ENCODE measurements around the gene ADRM1.

Gene ADRM1

DNA sequence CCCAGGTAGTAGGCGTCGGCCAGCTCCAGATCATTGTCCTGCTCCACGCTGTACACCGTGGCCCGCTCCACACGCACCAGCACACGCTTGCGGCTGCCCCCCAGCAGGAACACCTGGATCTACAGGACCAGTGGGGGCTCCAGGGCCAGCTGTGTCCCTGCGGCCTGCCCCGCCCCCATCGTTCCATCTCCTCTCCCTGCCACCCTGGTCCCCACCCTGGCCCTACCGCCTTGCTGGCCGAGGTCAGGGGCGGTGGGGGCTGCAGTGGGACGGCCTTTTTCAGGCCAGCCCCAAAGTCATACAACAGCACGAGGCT lies 9.8 kb downstream of the ADRM1 start:
- no peak for DNase-seq

DNA sequence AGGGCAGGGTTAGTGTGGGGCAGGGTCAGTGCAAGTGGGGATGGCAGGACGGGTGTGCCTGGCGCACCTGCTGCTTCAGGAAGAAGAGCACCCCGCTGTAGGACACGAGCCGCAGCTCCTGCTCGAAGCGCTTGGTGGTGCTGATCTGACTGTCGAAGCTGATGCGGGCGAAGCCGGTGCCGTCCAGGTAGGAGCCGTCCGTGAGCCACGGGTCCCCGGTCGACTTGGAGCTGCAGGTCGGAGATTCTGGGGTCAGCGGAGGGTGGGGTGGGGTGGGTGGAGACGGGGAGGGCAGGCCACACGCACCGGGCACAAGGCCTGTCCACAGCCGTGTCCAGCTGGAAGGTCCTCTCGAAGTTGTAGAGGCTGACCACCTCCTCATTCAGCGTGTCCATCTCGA lies 10.2 kb downstream of the ADRM1 start:
- no peak for DNase-seq

DNA sequence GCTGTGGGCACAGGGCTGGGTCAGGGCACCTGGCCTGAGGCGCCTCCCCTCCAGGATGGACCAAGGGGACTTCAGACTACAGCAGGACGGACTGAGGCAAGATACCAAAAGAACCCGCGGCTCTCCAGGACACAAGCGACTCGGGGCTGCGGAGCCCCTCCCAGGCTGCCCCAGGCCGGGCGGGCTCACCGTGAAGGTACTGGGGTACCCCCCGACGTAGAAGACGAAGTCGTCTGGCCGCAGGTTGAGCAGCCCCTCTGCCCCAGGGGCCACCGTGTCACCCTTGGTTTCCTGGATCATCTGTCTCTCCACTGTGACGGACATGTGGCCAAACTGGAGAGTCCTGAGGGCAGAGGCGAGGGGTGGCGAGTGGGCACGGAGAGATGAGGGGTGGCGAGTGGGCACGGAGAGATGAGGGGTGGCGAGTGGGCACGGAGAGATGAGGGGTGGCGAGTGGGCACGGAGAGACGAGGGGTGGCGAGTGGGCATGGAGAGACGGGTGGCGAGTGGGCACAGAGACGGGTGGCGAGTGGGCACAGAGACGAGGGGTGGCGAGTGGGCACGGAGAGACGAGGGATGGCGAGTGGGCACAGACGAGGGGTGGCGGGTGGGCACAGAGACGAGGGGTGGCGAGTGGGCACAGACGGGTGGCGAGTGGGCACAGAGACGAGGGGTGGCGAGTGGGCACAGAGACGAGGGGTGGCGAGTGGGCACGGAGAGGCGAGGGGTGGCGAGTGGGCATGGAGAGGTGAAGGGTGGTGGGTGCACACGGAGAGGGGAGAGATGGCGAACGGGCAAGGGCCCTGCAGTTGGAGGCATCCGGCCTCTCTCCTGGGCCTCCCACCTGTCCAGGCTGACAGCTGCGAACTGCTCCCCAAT lies 10.9 kb downstream of the ADRM1 start:
- DNase-seq: no peak

DNA sequence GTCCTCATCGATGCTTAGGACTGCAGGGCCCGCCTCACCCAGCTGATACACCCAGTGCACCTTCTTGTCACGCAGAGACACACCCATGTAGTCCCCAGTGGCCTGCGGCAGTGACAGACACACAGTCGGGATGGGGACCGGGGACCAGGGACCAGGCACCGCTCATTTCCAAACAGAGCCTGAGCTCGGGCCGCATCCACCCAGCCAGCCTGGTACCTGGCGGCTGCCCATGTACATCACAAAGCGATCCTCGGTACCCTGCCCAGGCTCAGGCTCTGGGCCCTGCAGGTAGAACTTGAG lies 11.5 kb downstream of the ADRM1 start:
- no peak for DNase-seq

DNA sequence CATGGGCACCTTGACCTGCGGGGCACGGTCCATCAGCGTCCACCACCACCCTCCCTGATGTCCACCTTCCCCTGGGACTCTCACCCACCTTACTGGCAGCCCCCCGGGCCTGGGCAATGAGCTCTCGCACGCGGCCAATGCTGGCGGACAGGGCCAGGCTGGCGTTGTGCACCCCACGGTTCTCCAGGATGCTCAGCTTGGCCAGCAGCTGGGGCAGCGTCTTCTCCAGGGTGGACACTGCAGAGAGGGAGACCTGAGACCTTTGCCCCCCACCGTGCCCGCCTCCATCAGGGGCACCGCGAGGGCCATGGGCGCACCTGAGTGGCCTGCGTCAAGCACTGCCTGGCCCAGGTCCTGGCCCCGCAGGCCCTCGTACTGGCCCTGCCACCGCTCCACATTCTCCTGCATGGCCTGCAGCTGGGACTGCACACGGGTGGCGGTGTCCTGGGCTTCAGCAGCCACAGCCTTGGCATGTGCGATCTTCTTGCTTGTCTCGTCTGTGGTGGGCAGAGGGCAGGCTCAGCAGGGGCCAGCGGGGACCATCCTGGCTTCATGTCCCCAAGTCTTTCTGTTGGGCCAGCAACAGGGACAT lies 12.0 kb downstream of the ADRM1 start:
- DNase-seq: no peak

DNA sequence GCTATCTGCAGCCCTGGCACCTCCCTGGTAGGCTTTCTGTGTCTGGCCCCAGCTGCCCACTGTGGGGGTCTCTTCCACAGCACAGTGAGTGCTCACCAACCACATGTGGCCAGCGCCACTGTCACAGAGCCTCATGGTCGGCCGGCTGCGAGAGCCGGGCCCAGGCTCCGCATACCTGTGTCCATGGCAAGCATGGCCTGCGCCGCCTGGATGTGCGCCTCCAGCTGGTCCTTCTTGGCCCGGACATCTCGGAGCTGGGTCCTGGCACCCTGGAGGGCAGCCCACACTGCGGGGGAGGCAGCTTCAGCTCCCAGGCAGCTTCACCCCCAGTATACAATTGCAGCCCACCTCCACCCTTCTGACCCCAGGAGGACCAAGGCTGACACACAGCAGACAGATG lies 13.0 kb downstream of the ADRM1 start:
- DNase-seq: no peak

DNA sequence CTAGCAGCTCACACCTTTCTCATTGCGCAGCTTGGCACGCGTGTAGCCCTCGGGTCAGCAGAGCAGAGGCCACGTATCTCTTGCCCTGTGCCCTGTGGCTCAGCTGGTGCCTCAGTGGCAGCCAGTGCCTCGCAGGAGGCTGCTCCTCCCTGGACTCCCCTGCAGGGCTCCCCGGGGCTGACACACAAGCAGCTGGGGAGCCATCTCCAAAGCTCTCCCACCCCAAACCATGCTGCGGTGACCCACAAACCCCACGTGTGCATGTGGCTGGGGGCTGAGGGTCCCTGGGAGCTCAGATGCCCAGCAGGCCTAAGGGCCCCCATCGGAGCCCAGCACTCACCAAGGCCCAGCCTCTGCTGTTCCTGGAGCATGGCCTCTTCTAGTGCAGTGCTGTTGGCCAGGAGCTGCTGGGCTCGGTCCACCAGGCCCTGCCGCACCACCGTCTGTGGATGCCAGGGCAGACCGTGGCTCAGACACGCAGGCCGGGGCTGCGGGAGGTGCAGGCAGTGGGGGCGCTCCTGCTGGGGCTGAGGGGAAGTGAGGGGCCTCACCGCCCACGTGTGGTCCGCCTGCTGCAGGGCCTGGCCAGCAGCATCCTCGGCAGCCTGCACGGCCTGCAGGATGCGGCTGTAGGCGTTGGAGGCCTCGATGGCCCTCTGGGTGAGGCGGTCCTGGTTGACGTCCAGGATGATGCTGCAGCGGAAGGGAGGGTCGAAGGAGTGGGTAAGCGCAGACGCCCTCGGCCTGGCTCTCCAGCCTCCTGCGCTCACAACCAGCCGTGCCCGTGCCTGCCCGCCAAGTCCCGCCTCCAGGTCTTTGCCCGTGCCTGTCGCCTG lies 13.8 kb downstream of the ADRM1 start:
- no peak for DNase-seq

DNA sequence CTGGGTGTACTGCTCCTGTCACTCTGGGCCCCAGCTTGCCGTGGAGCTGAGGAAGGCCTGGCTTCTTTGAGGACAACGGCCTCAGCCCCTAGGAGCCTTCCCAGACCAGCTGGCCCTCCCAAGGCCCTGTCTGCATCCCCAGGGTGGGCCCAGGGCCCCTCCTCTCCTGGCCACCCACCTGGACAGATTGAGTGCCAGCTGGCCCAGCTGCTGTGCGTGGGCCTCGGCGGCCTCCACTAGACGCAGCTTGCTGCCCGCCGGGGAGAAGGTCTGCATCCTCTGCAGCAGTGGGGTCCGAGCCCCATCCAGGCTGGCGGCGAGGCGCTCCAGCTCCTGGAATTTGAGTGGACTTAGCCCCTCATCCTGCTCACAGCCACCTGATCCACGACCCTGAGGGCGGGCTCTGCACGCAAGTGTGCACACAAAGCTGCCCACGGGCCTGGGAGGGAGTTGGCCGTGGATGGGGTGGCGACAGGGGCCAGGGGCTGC lies 14.4 kb downstream of the ADRM1 start:
- no peak for DNase-seq

DNA sequence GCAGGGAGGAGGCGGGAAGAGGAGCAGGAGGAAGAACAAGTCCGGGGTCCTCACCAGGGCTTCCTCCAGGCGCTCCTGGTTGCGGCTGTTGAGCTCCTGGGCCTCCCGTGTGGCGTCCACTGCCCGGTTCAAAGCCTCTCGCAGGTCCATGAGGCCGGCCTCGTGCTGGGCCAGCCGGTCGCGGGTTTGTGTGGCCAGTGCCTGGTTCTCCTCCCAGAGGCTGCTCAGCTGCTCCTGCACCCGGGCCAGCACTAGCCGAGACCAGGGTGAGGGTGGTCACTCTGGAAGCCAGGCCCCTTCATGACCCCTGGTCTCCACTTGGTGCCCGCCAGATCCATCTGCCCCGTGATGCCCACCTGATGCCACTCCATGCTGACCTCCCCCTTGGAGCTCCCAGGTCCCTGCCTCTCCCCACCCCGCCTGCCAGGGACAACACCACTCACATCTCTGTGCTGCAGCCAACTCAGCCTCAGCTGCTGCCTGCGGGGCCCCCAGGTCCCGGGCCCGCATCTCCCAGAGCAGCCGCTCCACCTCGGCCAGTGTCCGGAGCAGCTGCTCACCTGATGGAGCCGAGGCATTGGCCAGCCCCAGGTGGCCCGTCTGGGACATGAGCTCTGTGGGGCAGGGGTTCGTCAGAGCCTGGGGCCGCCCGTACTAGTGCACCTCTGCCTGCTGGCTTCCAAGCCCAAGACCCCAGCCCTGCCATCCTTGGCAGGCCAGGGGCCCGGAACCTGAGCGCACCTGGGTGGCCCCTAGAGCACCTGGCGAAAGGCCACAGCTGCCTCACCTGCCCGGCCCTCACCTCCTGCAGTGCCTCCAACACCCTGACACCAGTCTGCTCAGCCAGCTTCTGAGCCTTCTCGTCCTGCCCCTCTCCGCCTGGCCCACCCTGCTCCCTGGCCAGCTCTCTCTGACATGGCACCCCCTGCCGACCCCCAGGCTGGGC lies 15.9 kb downstream of the ADRM1 start:
- no peak for DNase-seq

DNA sequence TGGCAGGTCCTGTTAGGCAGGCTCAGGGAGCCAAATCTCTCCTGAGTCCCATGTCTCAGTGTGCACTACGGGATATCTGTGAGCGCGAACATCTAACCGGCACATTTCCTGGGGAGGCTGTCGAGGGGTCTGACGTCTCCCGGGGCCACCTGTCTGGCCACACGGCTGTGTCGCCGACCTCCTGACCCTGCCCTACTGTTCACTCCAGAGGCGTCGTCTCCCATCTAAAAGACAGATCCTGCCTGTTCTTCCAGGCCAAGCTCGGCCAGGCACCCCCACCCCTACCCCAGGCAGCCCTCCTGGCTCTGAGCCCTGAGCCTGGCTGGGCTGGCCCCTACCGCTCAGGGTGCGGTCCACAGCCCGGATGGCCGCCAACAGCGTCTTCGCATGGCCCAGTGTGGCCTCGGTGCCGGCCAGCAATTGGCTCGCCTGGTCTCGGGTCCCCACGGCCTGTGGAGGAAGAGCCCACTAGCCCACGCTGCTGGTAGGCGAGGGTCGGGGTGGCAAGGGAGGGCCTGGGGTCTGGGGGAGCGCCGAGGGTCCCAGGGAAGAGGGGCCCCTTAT lies 16.6 kb downstream of the ADRM1 start:
- no peak for DNase-seq

DNA sequence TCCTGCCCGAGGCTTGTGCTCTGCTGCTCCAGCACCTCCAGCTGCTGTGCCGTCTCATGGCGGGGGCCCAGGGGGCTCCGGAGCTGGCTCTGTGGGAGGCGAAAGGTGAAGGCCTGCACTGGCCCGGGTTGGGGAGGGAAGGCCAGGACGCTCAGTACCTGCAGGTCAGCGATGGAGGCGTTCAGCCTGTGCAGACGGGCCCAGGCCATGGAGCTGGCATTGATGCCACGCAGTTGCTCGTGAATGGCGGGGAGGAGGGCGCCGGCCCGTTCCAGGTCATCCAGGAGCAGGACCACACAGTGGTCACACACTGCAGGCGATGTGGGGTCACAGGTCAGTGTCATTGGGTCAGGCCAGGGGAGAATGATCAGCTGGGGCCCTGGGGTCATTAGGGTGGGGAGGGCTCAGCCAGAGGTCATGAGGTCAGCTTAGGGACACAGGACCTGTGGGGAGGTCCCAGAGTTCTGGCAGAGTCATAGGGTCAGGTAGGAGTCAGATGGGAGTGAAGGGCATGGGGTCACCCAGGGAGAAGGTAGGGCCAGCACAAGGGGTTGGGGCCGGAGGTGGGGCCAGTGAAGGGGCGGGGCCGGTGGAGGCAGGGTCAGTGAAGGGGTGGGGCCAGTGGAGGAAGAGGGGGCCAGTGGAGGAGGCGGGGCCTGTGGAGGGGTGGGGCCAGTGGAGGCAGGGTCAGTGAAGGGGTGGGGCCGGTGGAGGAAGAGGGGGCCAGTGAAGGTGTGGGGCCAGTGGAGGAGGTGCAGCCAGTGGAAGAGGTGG lies 18.0 kb downstream of the ADRM1 start:
- no peak for DNase-seq

DNA sequence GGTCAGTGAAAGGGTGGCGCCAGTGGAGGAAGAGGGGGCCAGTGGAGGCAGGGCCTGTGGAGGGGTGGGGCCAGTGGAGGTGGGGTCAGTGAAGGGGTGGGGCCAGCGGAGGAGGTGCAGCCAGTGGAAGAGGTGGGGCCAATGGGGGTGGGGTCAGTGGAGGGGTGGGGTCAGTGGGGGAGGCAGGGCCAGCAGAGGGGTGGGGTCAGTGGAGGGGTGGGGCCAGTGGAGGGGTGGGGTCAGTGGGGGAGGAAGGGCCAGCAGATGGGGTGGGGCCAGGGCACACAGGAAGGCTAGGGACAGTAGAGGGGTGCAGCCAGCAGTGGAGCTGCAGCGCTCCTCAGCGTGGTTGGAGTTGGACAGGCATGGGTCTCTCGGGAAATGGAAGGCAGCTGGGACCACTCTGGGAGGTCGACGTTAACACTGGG lies 18.7 kb downstream of the ADRM1 start:
- no peak for DNase-seq

DNA sequence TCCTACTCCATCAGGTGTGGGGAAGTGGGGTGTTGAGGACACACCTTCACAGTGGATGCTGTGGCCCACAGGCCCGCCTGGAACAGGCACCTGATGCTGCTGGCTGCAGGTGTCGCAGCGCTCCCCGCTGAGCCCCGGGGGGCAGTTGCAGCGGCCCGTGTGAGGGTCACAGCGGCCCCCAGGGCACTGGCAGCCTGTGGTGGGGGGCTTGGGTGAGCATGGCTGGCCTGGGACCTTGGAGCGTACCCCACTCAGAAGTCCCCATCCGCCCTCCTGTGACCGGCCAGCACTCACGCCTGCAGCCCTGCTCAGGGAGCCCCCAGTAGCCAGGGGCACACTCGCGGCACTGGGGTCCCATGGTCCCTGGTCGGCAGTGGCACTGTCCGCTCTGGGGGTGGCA lies 19.2 kb downstream of the ADRM1 start:
- DNase-seq: no peak

DNA sequence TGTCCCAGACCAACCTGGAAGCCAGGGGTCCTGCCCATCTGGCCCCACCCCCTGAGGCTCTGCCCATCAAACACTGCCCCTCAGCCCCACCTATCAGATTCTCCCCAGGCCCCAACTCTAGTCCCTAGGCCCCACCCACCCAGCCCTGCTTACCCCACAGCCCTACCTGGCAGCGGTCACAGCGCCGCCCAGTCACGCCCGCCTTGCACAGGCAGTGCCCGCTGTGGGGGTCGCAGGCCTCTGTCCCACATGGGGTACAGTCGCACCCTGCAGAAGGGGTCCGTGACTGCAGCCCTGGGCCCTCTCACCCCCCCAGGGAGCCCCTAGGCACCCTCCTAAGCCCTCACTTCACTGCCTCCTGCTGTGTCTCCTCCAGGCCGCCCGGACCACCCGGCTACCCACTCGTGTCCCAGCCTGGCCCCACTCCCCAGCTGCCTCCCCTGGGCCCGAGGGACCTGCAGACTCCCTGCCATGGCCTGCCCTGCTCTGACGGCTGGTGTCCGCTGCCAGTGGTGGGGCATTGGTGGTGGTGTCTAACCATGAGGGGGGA lies 19.8 kb downstream of the ADRM1 start:
- DNase-seq: no peak

DNA sequence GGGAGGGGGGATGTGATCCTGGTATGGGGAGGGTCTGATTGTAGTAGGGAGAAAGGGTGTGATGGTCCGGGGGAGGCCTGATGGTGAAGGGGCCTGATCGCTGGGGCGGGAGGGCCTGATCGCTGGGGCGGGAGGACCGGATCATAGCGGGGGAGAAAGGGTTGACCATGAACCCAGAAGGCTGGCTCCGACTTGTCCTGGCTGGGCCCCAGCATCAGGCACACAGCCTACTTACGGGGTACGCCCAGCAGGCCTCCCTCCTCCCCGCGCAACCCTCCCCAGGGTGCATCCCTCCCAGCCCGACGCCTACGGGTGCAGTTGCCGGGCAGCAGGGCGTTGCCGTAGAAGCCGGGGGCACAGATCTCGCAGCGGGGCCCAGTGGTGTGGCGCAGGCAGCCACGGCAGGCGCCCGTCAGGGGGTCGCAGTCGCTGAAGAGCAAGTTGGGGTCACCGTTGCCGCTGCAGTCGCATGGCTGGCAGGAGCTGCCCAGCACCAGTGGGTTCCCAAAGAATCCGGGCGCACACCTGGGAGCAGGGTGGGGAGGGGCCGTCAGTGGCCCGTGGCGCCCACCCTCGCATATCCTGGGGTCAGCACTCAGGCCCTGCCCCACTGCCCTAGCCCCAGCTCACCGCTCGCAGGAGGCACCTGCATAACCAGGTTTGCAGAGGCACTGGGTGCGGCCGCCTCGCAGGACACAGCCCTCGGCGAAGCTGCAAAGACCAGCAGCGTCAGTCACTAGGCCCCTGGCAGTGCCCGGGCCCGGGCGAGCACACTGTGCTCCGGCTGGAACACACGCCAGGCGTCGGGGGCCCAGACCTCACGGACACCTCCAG lies 20.6 kb downstream of the ADRM1 start:
- DNase-seq: no peak

DNA sequence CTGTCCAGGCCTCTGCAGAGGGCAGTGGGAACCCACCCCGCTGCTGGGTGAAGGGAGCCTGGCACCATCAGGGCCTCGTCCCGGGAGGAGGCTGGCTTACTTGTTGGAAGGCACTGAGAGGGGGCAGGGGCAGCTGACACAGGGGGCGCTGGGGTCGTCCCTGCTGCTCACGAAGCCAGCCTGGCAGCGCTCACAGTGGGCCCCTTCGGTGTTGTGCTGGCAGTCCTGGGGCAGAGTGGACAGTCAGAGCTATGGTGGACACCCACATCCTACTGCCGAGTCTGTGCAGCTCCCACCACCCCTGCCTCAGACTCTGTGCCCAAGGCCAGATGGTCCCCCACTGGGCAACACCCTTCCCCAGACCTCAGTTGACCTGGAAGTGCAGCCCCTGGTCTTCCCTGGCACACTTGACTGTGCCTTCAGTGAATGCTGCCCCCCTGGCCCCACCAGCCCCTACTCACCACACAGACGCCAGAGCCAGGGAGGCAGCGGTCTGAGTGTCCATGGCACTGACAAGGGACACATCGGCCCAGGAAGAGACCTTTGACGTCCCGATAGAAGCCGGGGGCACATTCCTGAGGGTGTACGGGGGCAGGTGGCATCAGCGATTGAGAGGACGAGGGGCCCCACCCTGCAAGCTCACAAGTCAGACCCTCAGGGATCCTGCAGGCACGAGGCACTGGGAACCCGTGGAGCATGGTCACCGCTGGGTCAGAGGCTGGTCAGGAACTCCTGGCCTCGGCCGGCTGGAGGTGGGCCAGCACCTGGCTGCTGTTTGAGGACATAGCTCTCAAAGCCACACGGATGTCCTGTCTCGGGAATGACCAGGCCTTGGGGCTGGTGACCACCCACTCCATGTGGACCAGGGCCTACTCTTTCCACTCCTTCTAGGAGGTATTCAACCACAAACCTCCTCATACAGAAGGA lies 21.4 kb downstream of the ADRM1 start:
- DNase-seq: no peak

DNA sequence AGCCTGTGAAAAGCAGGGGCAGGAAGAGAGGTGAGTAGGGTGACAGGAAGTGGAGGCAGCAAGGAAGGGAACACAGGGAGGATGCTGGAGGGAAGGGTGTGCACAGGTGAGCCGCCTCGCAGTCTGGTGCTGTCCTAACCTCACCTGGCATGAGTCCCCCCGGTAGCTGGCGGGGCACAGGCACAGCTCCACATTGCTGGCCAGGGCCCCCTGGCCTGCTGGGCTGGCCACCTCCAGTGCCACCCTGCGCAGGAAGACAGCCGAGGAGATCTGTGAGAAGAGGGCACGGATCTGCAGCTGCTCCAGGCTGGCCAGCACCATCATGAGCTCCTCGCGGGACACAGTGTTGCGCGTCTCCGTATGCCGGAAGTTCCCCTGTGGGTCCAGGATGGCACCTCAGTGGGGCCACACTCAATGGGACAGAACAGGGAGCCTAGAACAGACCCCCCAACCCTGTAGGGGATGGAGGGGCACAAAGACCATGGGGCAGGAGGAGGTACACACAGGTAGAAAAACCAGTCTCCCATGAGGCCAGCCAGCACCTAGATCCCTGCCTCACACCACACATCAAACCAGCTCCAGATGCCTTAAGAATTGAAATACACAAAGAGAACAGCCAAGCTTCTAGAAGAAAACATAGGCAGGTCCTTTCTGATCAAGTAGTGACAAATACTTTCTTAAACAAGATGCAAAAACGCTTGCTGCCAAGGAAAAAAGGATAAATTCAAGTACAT lies 22.5 kb downstream of the ADRM1 start:
- no peak for DNase-seq

DNA sequence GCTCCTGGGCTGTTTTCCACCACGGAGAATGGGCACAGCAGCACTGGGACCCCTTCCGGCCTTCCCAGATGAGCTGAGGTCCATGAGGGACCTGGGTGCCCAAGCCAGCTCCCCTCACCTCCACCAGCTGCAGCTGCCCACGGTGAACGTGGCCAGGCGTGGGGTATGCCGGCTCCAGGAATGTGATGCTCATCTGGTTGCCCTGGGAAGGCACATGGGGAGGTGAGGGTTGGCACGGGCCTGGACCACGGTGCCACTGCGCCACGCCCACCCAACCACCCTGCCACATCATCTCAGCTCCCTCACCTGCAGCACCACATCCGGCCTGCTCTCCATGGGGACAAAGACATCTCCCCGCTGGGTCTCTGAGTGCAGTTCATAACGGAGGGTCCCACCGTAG lies 23.8 kb downstream of the ADRM1 start:
- no peak for DNase-seq

Data from NCI-H526 treated with DMSO at 0.1 percent for 48 hours (cell line).